K562 (cell line): Measurements from ENCODE around the gene DYRK1A. TPM values are rescaled to one million over a fixed set of nuclear protein-coding genes. Genes with fewer than 3 reads are reported as not detected.

Experiments
- FOXK2 ChIP-seq, 2 experiments: fragments of 450-650 bp; IDR thresholded peaks in 1 of 2; conservative IDR thresholded peaks in 1 of 2; 2 replicates each; pipeline ENCODE4 v1.6.1; 2016; ENCODE audit warnings: low read depth in 2 of 2, mild to moderate bottlenecking in 1 of 2
- GTF2E2 ChIP-seq: fragments of 200-800 bp; sonication (Bioruptor generic); IDR thresholded peaks from 2 replicates; pipeline ENCODE4 v1.6.1; 2016; ENCODE audit warnings: missing genetic modification characterization, missing compliant biosample characterization
- HIVEP1 ChIP-seq: fragments of 250-450 bp; sonication (Bioruptor Pico); IDR thresholded peaks from 2 replicates; pipeline ENCODE4 v1.4.0; 2020; ENCODE audit warnings: mild to moderate bottlenecking
- HNRNPK ChIP-seq: fragments of 200-400 bp; formaldehyde crosslinking; IDR thresholded peaks from one replicate; pipeline ENCODE4 v1.6.1; 2018; ENCODE audit warnings: mild to moderate bottlenecking, low read depth, low read length; ENCODE audit not compliant: poor library complexity, severe bottlenecking
- NFIX ChIP-seq: fragments of 250-450 bp; sonication (Bioruptor Pico); IDR thresholded peaks from 2 replicates; pipeline ENCODE4 v1.4.0; 2020; ENCODE audit warnings: low read depth, mild to moderate bottlenecking, moderate library complexity
- PURB ChIP-seq: sonication (generic); formaldehyde crosslinking; IDR thresholded peaks from 2 replicates; pipeline ENCODE4 v1.9.0; 2021; ENCODE audit warnings: low read depth, mild to moderate bottlenecking, missing genetic modification reagents
- SIN3B ChIP-seq: fragments of 450-650 bp; IDR thresholded peaks from 2 replicates; pipeline ENCODE4 v1.6.1; 2017; ENCODE audit warnings: low read depth, mild to moderate bottlenecking, moderate library complexity
- STAT5A ChIP-seq: IDR thresholded peaks from 2 replicates; pipeline ENCODE4 v1.6.1; 2012; ENCODE audit warnings: low read length, inconsistent platforms, borderline replicate concordance
- TAF15 ChIP-seq: fragments of 200-400 bp; formaldehyde crosslinking; IDR thresholded peaks from 2 replicates; pipeline ENCODE4 v1.6.1; 2017; ENCODE audit warnings: mild to moderate bottlenecking, low read depth, low read length, moderate library complexity
- THRA ChIP-seq: fragments of 450-650 bp; IDR thresholded peaks from 2 replicates; pipeline ENCODE4 v1.6.1; 2017; ENCODE audit warnings: mild to moderate bottlenecking, moderate library complexity
- THRB ChIP-seq: fragments of 450-650 bp; formaldehyde crosslinking; conservative IDR thresholded peaks from 2 replicates; pipeline ENCODE4 v1.4.0; 2022; ENCODE audit warnings: mild to moderate bottlenecking, missing genetic modification characterization
- ZNF311 ChIP-seq: fragments of 250-450 bp; sonication (Bioruptor Pico); IDR thresholded peaks from 2 replicates; pipeline ENCODE4 v1.4.0; 2020; ENCODE audit warnings: mild to moderate bottlenecking, moderate library complexity
- ZNF347 ChIP-seq: fragments of 450-650 bp; formaldehyde crosslinking; IDR thresholded peaks from 2 replicates; pipeline ENCODE4 v1.4.0; 2020; ENCODE audit warnings: low read depth, mild to moderate bottlenecking, moderate library complexity
- ZNF407 ChIP-seq: fragments of 450-650 bp; IDR thresholded peaks from 2 replicates; pipeline ENCODE4 v1.6.1; 2016; ENCODE audit warnings: low read depth
- ZNF41 ChIP-seq: fragments of 250-450 bp; sonication (Bioruptor Pico); conservative IDR thresholded peaks from 2 replicates; pipeline ENCODE4 v1.4.0; 2020; ENCODE audit warnings: mild to moderate bottlenecking
- polyA plus RNA-seq, 8 experiments: library from polyadenylated mRNA; depleted of rRNA in 4 of 8; stranded (reverse) in 5 of 8; unstranded in 3 of 8; fragments of >200 nt; fragmentation: Nextera tagmentation in 2 of 8; fragmentation: Illumina TruSeq in 1 of 8; extraction: Ambion mirVana in 2 of 8; extraction: Trizol in 1 of 8; gene quantifications; 2 replicates each; pipeline versions ENCODE4 v1.2.1 to v1.2.3, GENCODE V29; 2011 to 2014; ENCODE audit warnings: inconsistent platforms in 1 of 8, missing spikeins in 1 of 8
- total RNA-seq, 7 experiments: library from RNA; depleted of rRNA in 6 of 7; stranded (reverse); fragments of >200 nt in 6 of 7; fragmentation: Illumina TruSeq in 2 of 7; extraction: Trizol in 2 of 7; gene quantifications; 2 replicates each; pipeline versions ENCODE4 v1.2.1 to v1.2.3, GENCODE V29; 2011 to 2021; ENCODE audit warnings: low replicate concordance in 1 of 7
- TF ChIP-seq, protein P1 (sequence below): fragments of 200-800 bp; sonication (Bioruptor generic); IDR thresholded peaks from 2 replicates; pipeline ENCODE4 v1.6.1; 2017; ENCODE audit warnings: missing genetic modification characterization, missing compliant biosample characterization

Gene DYRK1A
- total and polyA plus RNA-seq, 9 of the 15 experiments (the other 6 are each of a cell fraction or from before 2014, with no cell fraction given), result 3.7 to 64.8 (median 42.3) TPM

- no peak for TF ChIP-seq ZNF407
- no peak for TF ChIP-seq PURB (CRISPR knock-in tag)
- TF ChIP-seq FOXK2 (conservative IDR thresholded peaks at IDR 0.05 in 1 of 2, IDR thresholded peaks at IDR 0.05 in 1 of 2; ENCODE audit: low read depth in 2 of 2), result peak; percentile 75 to 81; a peak in 3 of 4 replicates
- TF ChIP-seq THRB (CRISPR knock-in tag), result no peak
- TF ChIP-seq TAF15, result no peak
- no peak for TF ChIP-seq ZNF311 (CRISPR knock-in tag)
- TF ChIP-seq STAT5A, result peak; percentile 23; the same call in 1 of the 2 replicates
- no peak for TF ChIP-seq NFIX (CRISPR knock-in tag)
- TF ChIP-seq SIN3B, result no peak
- no peak for TF ChIP-seq HNRNPK
- no peak for TF ChIP-seq THRA
- no peak for TF ChIP-seq ZNF41 (CRISPR knock-in tag)
- TF ChIP-seq ZNF347 (CRISPR knock-in tag), result no peak
- no peak for TF ChIP-seq GTF2E2 (tag)
- TF ChIP-seq, protein P1, sequence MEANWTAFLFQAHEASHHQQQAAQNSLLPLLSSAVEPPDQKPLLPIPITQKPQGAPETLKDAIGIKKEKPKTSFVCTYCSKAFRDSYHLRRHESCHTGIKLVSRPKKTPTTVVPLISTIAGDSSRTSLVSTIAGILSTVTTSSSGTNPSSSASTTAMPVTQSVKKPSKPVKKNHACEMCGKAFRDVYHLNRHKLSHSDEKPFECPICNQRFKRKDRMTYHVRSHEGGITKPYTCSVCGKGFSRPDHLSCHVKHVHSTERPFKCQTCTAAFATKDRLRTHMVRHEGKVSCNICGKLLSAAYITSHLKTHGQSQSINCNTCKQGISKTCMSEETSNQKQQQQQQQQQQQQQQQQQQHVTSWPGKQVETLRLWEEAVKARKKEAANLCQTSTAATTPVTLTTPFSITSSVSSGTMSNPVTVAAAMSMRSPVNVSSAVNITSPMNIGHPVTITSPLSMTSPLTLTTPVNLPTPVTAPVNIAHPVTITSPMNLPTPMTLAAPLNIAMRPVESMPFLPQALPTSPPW (CRISPR knock-in tag), result no peak
- no peak for TF ChIP-seq HIVEP1 (CRISPR knock-in tag)
These were observed 83.9 kb downstream of the DYRK1A start (continued) for GRCh38 chr21:37450445-37450941.
